Caco-2 (cell line): ENCODE data around the gene HP1BP3. TPM values are rescaled to one million over a fixed set of nuclear protein-coding genes. Genes with fewer than 3 reads are reported as not detected.

Experiments used
- BruUV-seq: library from RNA; stranded (reverse); fragments of 400-500 nt; replicated peaks from 2 replicates; lab custom pipeline; 2021; lab: Mats Ljungman, UMichigan
- CTCF ChIA-PET: fragments of 300-600 bp; sonication (Branson Sonifier 250); formaldehyde crosslinking; loops from one replicate; lab custom pipeline; 2022; ENCODE audit warnings: antibody characterized with exemption; lab: Charles Lee
- POLR2A ChIA-PET: fragments of 300-600 bp; sonication (Branson Sonifier 250); formaldehyde crosslinking; loops from one replicate; lab custom pipeline; 2022; ENCODE audit warnings: antibody characterized with exemption; lab: Charles Lee
- DNase-seq, 2 experiments: peaks; one replicate each; pipeline versions ENCODE4 v3.0.0 to v3.0.0-alpha.2; 2020 to 2022
- H3K27me3 ChIP-seq: replicated peaks from 2 replicates; pipeline ENCODE4 v1.6.0; 2011; ENCODE audit warnings: low read length; ENCODE audit not compliant: control insufficient read depth, insufficient read depth
- H3K36me3 ChIP-seq: 2 replicates; pipeline ENCODE4 v1.5.1; 2011; ENCODE audit warnings: low read length; ENCODE audit not compliant: control insufficient read depth, insufficient read depth
- H3K4me1 ChIP-seq: fragments of 250-450 bp; sonication (Bioruptor Pico); 2 replicates; pipeline ENCODE4 v1.5.1; 2020; ENCODE audit warnings: mild to moderate bottlenecking
- H3K4me3 ChIP-seq: 2 replicates; pipeline ENCODE4 v1.5.1; 2011; ENCODE audit warnings: low read depth, mild to moderate bottlenecking, control low read depth, low read length
- H3K9me3 ChIP-seq: fragments of 250-450 bp; sonication (Bioruptor Pico); 2 replicates; pipeline ENCODE4 v1.5.1; 2020; ENCODE audit warnings: mild to moderate bottlenecking, moderate library complexity
- H3K27ac Mint-ChIP-seq: one replicate; pipeline ENCODE4 v1.8.0; 2022; ENCODE audit warnings: mixed read lengths; ENCODE audit not compliant: unreplicated experiment
- H3K27me3 Mint-ChIP-seq: one replicate; pipeline ENCODE4 v1.8.0; 2022; ENCODE audit warnings: mixed read lengths; ENCODE audit not compliant: insufficient read depth, unreplicated experiment
- H3K36me3 Mint-ChIP-seq: one replicate; pipeline ENCODE4 v1.8.0; 2022; ENCODE audit warnings: mild to moderate bottlenecking, mixed read lengths; ENCODE audit not compliant: insufficient read depth, unreplicated experiment
- H3K4me1 Mint-ChIP-seq: one replicate; pipeline ENCODE4 v1.8.0; 2022; ENCODE audit warnings: low read depth, mixed read lengths; ENCODE audit not compliant: unreplicated experiment
- H3K4me3 Mint-ChIP-seq: one replicate; pipeline ENCODE4 v1.8.0; 2022; ENCODE audit warnings: mild to moderate bottlenecking, moderate library complexity, mixed read lengths; ENCODE audit not compliant: unreplicated experiment
- H3K9me3 Mint-ChIP-seq: one replicate; pipeline ENCODE4 v1.8.0; 2022; ENCODE audit warnings: mixed read lengths; ENCODE audit not compliant: unreplicated experiment
- CTCF ChIP-seq, 2 experiments: fragments of 200-600 bp in 1 of 2; IDR thresholded peaks; 1 replicate in 1 of 2; 2 replicates in 1 of 2; pipeline versions ENCODE4 v1.5.1 to v1.8.0; 2011 to 2022; ENCODE audit warnings: antibody characterized with exemption in 1 of 2, control low read depth in 1 of 2, inconsistent platforms in 1 of 2, low read depth in 1 of 2, low read length in 1 of 2, mild to moderate bottlenecking in 1 of 2, moderate library complexity in 1 of 2; ENCODE audit not compliant: insufficient read depth in 1 of 2, severe bottlenecking in 1 of 2, unreplicated experiment in 1 of 2
- intact Hi-C: fragments of 100-400 bp; cut with micrococcal nuclease; formaldehyde crosslinking; loops from one replicate; pipeline ENCODE4 v1.10.0; 2022; ENCODE audit not compliant: unreplicated experiment
- total RNA-seq: library from RNA; stranded (reverse); gene quantifications from 2 replicates; pipeline ENCODE4 v1.2.3, GENCODE V29; 2022

The HP1BP3 gene
- total RNA-seq, 1 experiment from 2014 or later, result 240 TPM

GRCh38 chr1:20723537-20724363, 63.4 kb downstream of the HP1BP3 start:
- Mint-ChIP-seq H3K27me3 (peaks cover 1% of the 10 kb centered on the region), H3K27ac (no peak overlapping the region), H3K9me3 (no peaks in the 10 kb centered on the region), H3K4me1 (peaks cover 7% of the 10 kb centered on the region), H3K36me3 (no peaks in the 10 kb centered on the region), H3K4me3 (no peak overlapping the region)
- ChIA-PET POLR2A (interaction anchor here (0.5 kb wide), 1 partner anchor 249 kb away, joined by 5 read pairs; no protein-coding TSS in a partner anchor), CTCF (no interaction called here)
- Histone ChIP-seq H3K36me3 (no peaks in the 10 kb centered on the region), H3K4me1 (no peaks in the 10 kb centered on the region), H3K4me3 (no peak overlapping the region), H3K27me3 (no peaks in the 10 kb centered on the region), H3K9me3 (no peaks in the 10 kb centered on the region)
- BruUV-seq, result no TSS peak
- DNase-seq, result no peak
- intact Hi-C loops, result no loop called here
- no peak for TF ChIP-seq CTCF (IDR thresholded peaks at IDR 0.05; ENCODE audit: insufficient read depth in 1 of 2, low read depth in 1 of 2, low read length in 1 of 2, severe bottlenecking in 1 of 2, unreplicated experiment in 1 of 2)

- H3K9me3 Mint-ChIP-seq, result no peaks in the 10 kb centered on the region
- H3K4me3 Mint-ChIP-seq, result no peak overlapping the region
- peaks cover 4% of the 10 kb centered on the region for H3K4me1 Mint-ChIP-seq
- H3K36me3 Mint-ChIP-seq, result no peaks in the 10 kb centered on the region
- POLR2A ChIA-PET, result no interaction called here
- CTCF ChIA-PET, result no interaction called here
- Histone ChIP-seq H3K9me3 (no peaks in the 10 kb centered on the region), H3K4me1 (peaks cover 4% of the 10 kb centered on the region; the same call in 1 of the 2 replicates), H3K4me3 (no peak overlapping the region), H3K27me3 (no peaks in the 10 kb centered on the region), H3K36me3 (no peaks in the 10 kb centered on the region)
- no peak for TF ChIP-seq CTCF (IDR thresholded peaks at IDR 0.05; ENCODE audit: insufficient read depth in 1 of 2, low read depth in 1 of 2, low read length in 1 of 2, severe bottlenecking in 1 of 2, unreplicated experiment in 1 of 2)
- DNase-seq, result no peak
- peaks cover 3% of the 10 kb centered on the region for H3K27me3 Mint-ChIP-seq
- intact Hi-C loops, result no loop called here
- BruUV-seq, result no TSS peak
- H3K27ac Mint-ChIP-seq, result no peak overlapping the region
Observed at GRCh38 chr1:20723159-20723536, 64.0 kb downstream of the HP1BP3 start.

- peaks cover 2% of the 10 kb centered on the region for H3K4me1 Mint-ChIP-seq
- Histone ChIP-seq H3K9me3 (no peaks in the 10 kb centered on the region), H3K36me3 (no peaks in the 10 kb centered on the region), H3K27me3 (no peaks in the 10 kb centered on the region), H3K4me1 (peaks cover 11% of the 10 kb centered on the region), H3K4me3 (no peak overlapping the region)
- H3K27ac Mint-ChIP-seq, result no peak overlapping the region
- POLR2A ChIA-PET, result no interaction called here
- H3K4me3 Mint-ChIP-seq, result no peak overlapping the region
- no peaks in the 10 kb centered on the region for H3K9me3 Mint-ChIP-seq
- CTCF ChIA-PET, result interaction anchor here (0.7 kb wide), 1 partner anchor 9 kb away, joined by 8 read pairs; no protein-coding TSS in a partner anchor
- H3K36me3 Mint-ChIP-seq, result no peaks in the 10 kb centered on the region
- H3K27me3 Mint-ChIP-seq, result peaks cover 3% of the 10 kb centered on the region
- intact Hi-C loops, result no loop called here
- DNase-seq, result no peak
- no TSS peak for BruUV-seq
- TF ChIP-seq CTCF (IDR thresholded peaks at IDR 0.05; ENCODE audit: insufficient read depth in 1 of 2, low read depth in 1 of 2, low read length in 1 of 2, severe bottlenecking in 1 of 2, unreplicated experiment in 1 of 2), result no peak
Observed at GRCh38 chr1:20721117-20722061, 65.7 kb downstream of the HP1BP3 start.
